Astrocyte (in vitro differentiated cells and primary cell): ENCODE data around the gene PFDN4. TPM values are rescaled to one million over a fixed set of nuclear protein-coding genes. Genes with fewer than 3 reads are reported as not detected.

Experiments
- total RNA-seq: library from RNA; stranded (reverse); gene quantifications from 2 replicates; pipeline ENCODE4 v1.2.1, GENCODE V29; 2021

The PFDN4 gene
- total RNA-seq, 1 donor from 2014 or later: 35.2 TPM

Other genes starting within 250 kb of the PFDN4 start
- gene BCAS1, start 137.5 kb upstream of the PFDN4 start, total RNA-seq: 0.31 TPM in 1 of 2 replicates, not detected in the other
- gene CYP24A1, start 34.1 kb upstream of the PFDN4 start, total RNA-seq: 0.60 and 0.73 TPM in 2 replicates